Activated T-helper 1 cell treated with anti-CD3 and anti-CD28 coated beads, Interleukin-2, amount 50 U/mL, for 16 hours (primary cell): ENCODE results near the gene PLXDC2.
"Not testable (repeated sequence)": the region's sequence is repeated elsewhere in the genome, so short reads cannot be mapped to it uniquely, and the experiment has no call there.

Experiments used
- DNase-seq, 2 donors: peaks; one replicate each; pipeline ENCODE4 v3.0.0-alpha.2; 2020; ENCODE audit warnings: low read depth in 1 of 2, low spot score in 1 of 2

Gene PLXDC2

GRCh38 chr10:20173046-20173445 lies 356.8 kb downstream of the PLXDC2 start:
- no peak for DNase-seq

GRCh38 chr10:20175719-20176118 lies 359.5 kb downstream of the PLXDC2 start:
- no peak for DNase-seq

DNA sequence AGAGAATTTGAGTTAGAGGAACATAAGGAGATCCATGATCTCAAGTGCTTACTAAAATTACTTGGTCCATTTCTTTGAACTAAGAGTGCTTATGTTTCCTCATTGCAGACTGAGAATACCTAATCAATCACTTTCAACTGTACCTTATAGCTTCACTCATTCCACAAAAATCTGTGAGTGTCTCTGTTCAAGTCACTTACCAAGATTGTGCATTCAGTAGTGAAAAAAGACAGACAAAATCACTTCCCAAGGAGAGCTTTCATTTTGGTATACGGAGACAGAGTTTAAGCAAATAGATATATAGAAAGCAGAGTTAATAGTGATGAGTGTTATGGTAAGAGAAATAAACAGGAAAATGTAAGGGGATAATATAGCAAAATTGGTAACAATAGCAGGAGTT lies 364.5 kb downstream of the PLXDC2 start:
- no peak for DNase-seq

GRCh38 chr10:20181434-20181833 lies 365.2 kb downstream of the PLXDC2 start:
- DNase-seq, result no peak

DNA sequence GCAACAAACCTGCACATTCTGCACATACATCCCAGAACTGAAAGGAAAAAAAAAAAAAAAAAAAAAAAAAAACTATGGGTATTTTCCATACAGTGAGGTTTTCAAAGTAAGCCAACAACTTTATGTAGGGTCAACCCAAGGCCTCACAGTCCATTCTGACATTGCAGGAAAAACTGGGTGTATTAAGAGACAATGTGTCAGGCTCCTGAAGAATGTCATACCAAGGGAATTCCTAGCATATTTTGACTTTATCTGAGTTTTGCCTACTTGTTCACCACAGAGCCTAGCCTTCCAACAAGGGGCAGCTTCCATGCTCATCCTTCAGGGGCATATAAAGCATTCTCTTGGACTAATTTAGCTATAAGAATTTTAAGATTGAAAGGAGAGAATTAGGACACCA lies 368.9 kb downstream of the PLXDC2 start:
- DNase-seq, result no peak

DNA sequence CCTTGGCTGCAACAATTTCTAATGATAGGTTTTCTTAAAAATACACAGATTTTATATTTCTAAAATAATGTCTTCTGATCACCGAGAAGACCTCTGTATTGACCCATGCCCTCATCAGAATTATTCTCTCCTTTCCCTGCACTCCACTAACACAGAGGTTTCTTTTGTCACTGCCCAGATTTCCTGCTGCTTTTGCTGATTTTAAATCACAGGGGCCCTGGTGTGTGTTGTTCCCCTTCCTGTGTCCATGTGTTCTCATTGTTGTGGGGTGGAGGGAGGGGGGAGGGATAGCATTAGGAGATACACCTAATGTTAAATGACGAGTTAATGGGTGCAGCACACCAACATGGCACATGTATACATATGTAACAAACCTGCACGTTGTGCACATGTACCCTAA lies 375.2 kb downstream of the PLXDC2 start:
- DNase-seq, result not testable (repeated sequence)

- DNase-seq, result no peak
These were observed 378.8 kb downstream of the PLXDC2 start for GRCh38 chr10:20195076-20195475.

DNA sequence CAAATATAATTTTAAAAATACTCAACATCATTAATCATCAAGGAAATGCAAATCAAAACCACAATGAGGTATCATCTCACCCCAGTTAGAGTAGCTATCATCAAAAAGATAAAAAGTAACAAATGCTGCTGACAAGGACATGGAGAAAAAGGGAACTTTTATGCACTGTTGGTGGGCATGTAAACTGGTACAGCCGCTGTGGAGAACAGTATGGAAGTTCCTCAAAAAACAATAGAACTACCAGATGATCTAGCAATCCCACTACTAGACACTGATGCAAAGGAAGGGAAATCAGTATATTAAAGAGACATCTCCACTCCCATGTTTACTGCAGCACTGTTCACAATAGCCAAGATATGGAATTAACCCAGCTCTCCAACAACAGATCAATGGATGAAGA lies 384.5 kb downstream of the PLXDC2 start:
- no peak for DNase-seq

GRCh38 chr10:20202337-20202736 lies 386.1 kb downstream of the PLXDC2 start:
- no peak for DNase-seq

DNA sequence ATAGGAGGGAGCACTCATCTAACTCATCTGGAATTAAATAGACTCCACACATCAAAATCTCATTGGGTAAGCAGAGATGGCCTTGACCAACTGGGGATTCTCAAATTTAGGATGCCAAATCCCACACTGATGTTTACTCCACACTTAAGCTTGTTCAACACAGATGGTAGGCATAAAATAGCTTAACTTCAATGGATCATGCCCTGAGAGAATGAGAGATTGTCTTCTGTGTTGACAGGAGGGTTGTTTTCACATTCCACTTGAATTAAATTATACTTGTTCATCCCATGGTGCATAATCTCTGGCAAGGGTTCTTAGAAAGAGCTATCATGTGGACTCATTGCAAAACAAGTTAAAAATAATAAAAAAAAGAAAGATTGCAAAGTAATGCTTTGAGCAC lies 391.4 kb downstream of the PLXDC2 start:
- no peak for DNase-seq

DNA sequence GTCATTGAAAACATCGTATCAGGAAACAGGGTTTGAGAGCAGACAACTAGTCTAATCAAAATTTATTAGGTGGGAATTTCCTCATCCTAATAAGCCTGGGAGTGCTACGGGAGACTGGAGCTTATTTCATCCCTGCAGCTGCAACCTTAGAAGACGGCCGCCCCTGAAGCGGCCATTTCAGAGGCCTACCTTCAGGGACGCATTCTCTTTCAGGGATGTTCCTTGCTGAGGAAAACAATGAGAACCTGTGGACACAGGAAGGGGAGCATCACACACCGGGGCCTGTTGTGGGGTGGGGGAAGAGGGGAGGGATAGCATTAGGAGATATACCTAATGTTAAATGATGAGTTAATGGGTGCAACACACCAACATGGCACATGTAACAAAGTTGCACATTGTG lies 392.9 kb downstream of the PLXDC2 start:
- not testable (repeated sequence) for DNase-seq

DNA sequence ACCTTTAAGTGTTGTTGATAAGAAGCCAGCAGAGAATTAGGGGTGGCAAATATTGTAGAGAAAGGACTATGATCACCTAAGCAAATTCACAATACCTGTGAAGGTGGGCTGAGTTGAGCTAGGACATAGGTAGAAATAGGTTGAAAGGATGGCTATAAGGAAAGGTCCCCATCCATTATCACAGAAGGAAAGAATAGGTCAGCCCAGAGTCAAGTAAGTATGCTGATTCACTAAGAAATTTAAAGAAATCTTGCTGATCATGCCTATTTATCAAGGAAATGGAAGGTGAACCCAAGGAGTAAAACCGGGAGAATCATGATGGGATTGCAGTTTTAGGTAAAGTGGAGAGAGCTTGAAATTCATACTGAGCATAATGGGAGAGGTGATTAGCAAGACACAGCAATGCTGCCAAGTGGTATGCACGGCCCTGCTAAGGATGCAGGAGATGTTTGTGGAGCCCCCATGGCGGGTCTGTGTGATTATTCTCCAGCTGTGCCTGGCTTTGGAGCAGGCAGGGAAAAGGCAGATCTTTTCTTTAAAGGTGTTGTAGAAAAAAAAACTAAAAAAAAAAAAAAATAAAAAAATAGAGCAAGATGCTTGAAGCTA lies 399.4 kb downstream of the PLXDC2 start:
- no peak for DNase-seq

GRCh38 chr10:20221356-20221755 lies 405.1 kb downstream of the PLXDC2 start:
- DNase-seq, result no peak

DNA sequence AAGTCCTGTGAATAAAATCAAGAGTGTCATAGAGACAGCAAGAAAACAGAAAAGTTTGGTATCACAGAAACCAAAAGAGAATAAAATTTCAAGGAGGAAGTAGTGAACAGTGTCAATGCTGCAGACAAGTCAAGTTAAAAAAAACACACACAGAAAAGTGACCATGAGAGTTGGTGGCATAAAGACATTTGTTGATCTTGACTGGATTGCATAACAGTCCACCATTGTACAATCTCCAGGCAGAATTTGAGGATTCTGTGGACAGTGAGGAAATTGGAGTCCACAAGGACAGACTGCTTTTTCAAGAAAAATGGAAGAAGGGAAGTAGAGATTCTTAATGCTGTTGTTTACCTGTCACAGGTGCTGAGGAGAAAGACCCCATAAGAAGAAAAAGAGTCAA lies 412.5 kb downstream of the PLXDC2 start:
- DNase-seq, result no peak

- DNase-seq, result no peak
These were observed 416.0 kb downstream of the PLXDC2 start for GRCh38 chr10:20232079-20232705.

- no peak for DNase-seq
These were observed 417.2 kb downstream of the PLXDC2 start for GRCh38 chr10:20233423-20233822.

DNA sequence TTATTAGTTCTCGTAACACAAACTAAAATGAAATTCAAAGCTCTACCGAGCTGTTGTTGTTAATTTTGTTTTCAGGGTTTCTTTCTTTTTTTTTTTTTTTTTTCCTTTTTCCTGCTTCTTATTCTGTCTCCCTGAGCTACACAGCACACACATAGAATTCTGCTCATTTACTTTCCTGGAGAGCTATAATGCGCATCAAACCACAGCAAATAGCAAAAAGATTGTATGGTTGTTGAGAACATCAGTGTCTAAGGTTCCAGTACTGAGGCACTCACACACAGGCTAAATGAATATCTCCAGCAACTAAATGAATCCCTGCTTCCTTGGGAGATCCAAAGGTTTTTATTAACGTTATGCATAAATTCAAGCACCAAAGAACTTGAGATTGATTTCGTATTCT lies 418.3 kb downstream of the PLXDC2 start:
- DNase-seq, result no peak

DNA sequence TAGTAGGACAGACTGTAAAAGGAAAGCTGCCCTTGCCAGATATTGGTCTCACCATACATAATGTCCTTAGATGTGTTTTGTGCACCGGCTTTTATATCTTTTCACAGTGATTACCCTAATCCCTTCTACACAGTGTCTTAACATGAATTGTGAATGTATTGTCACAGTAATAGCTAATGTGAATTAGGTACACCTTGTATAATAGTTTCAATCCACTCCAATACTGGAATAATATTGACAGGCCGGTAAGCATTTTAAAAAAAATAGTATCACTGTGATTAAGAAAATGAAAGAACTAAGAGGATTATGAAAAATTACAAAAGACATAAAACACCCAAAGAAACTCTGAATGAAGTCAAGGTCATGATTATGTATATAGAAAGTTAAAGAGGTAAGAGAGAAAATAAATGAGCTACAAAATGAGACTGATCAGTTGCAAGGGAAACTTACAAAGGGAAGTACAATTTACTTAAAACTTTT lies 420.9 kb downstream of the PLXDC2 start:
- no peak for DNase-seq

GRCh38 chr10:20237586-20237985 lies 421.4 kb downstream of the PLXDC2 start:
- no peak for DNase-seq

GRCh38 chr10:20240643-20241042 lies 424.4 kb downstream of the PLXDC2 start:
- no peak for DNase-seq

DNA sequence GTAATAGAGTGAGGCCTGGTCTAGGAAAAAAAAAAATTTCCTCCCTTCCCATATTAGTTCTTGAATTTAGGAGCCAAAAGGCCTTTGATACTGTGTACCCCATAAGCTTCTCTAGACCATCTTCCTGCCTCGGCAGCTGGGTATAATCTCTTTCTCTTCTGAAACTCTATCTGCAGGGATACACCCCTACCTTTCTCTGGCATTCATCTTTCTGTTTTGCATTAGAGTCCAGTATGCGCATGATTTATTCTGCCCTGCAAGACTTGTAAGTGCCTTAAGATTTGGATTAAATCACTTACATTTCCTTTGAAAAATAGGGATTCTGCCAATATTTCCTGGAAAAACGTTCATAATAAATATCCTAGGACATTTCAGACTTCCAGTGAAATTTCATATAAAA lies 431.2 kb downstream of the PLXDC2 start:
- DNase-seq, result no peak

DNA sequence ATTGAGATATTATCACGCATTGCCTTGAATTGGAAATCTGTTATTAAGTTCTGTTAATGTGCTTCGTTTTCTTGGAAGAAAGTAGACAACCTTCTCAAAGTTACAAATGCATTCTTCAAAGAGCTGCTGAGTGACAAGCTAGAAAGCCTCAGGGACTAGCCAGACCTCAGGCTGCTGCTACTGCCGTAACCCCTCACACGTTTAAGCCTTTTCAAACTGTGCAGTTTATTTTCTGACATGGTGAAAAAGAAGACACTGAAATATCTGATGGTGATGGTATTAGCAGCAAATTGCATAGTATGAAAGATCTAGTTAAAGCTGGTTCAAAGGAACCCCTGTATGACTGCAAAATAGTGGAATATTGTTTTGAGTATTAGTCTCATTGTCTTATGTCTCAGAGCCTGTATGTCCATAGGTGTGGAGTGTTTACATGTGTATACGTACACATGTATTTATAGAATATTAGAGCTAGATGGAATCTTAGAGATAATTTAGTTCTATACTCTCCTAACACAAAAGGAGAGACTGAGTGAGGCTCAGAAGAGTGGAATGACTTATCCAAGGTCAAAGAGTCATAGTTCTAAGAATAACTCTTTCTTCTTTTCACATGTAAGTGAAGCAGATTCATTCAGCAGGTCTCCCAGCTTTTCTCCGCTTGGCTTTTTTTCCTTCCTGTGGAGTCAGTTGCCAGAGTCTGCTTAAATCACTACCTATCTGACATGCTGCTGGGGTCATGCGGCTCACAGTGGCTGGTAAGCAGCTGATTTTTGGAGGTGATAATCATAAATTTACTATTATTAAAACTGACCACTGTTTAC lies 431.9 kb downstream of the PLXDC2 start:
- DNase-seq, result no peak
